SKM-1 (cell line): ENCODE data around the gene TPST1.

Source experiments
- DNase-seq: peaks from one replicate; lab custom pipeline; 2025; ENCODE audit not compliant: unreplicated experiment; lab: John Stamatoyannopoulos, UW

TPST1 gene

DNA sequence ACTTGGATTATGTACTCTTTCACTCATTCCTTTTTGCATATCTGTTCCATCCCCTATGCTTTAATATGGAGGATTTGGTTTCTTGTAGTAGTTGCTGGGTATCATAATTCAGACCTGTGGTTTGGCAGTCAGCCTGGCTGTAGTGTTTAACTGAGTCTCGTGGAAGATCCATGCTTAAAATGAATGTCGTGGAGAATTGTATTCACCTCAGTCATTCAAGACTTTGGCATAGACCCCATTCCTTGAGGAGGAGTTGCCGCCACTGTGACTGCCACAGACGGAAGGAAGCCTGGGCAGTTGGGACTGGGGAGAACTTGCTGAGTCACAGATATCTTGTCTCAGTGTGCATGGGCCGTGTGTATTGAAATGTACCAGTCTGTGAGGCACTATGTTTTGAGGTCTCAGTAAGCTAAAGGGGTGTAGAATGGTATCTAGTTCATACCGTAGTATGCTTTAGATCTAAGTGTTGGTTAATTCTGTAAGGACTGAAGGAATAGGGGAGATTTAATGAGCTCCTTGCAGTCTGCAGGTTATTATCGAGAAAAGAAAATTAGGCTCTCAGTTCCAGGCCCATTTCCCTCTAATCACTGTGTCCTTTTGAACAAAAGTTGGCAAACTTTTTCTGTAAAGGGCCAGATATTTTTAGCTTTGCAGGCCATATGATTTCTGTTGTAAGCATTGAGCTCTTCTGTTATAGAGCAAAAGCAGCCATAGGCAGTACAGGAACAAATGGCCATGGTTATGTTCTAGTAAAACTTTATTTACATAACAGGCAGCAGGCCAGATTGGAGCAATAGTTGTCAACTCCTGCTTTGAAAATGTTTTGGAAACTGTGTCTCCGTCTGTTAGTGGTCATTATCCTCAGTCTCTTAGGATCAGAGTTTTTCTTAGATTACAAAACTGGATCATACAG is 76.8 kb downstream of the TPST1 start:
- no peak for DNase-seq

GRCh38 chr7:66282591-66282935 is 77.4 kb downstream of the TPST1 start:
- DNase-seq, result no peak

GRCh38 chr7:66283003-66283920 is 78.1 kb downstream of the TPST1 start:
- DNase-seq, result no peak

DNA sequence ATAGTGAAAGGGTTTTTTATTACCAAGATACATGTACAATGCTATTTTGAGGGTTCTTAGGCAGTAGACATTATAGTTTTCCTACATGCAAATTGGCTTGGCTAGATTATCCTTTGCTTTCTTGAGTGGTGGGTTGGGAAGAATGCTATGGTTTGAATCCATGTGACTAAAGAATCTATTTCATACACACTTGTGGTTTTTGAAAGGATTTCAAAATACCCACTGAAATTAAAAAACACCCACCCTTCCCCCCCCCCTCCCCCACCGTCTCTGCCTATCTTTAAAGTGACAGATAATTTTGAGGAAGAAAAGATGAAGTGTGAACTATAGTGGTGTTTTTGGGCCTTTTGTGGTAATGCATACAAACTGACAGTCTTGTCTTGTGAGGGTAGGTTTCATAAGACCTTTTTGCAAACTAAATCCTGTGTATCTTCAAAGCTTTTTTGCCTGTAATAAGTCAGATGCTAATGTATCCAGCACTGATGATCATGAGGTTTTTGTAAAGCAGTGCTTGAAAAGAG is 90.9 kb downstream of the TPST1 start:
- peak; percentile 72 for DNase-seq

DNA sequence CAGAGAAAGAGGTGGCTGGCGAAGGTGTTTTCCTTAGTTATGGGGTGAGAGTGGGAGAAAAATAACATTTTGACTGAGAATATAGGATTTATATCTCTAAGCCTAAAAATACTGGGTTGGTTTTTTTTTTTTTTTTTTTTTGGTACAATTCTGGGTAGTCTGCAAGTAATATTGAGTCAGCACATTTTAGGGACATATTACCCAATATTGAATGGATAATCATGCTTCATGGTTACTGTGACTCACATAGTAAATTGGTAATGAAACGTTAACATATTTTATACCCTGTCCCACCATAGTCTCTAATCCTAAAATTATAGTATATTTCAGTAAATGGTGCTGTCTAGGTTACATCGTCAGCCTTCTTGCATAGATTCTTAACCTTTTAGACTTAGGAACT is 91.4 kb downstream of the TPST1 start:
- DNase-seq, result no peak

DNA sequence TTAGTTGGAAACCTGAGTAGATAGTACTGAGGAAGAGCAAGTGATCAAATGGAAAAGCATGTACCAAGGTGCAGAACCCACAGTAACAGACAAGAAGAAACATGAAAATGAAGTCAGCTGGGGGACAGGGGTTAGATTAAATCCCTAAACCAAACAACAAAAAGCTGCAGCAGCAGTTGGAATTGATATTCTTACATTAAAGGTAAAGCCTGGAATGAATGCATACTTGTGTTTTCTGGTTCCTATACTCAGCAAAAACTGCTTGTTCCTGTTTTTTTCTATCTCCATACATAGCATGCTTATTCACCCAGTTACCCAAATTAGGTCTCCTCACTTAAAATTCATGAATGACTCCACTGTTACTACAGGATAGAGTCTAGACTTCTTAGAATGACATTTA is 92.4 kb downstream of the TPST1 start:
- no peak for DNase-seq

DNA sequence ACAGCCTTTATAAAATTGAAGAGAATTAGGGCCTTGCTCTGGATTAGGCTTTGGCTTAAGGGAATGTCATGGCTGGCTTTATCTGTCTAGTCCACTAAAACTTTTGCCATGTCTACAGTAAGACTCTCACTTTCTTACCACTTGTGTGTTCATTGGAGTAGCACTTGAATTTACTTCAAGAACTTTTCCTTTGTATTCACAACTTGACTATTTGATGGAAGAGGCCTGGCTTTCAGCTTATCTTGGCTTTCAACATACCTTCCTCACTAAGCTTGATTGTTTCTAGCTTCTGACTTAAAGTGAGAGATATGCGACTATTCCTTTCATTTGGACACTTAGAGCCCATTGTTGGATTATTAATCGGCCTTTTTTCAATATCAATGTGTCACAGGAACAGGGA is 96.1 kb downstream of the TPST1 start:
- no peak for DNase-seq

DNA sequence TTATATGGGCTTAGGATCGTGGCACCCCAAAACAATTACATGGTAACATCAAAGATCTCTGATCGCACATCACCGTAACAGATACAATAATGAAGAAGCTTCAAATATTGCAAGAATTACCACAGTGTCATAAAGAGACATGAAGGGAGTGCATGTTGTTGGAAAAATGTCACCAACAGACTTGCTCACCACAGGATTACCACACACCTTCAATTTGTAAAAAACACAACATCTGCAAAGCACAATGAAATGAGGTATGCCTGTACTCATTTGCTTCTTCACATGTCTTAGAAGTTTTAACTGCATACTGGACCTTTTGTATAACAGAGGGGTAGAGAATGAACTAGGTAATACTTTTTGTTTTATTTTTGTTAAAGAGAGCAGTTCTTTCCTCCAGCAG is 96.6 kb downstream of the TPST1 start:
- peak; percentile 36 for DNase-seq

DNA sequence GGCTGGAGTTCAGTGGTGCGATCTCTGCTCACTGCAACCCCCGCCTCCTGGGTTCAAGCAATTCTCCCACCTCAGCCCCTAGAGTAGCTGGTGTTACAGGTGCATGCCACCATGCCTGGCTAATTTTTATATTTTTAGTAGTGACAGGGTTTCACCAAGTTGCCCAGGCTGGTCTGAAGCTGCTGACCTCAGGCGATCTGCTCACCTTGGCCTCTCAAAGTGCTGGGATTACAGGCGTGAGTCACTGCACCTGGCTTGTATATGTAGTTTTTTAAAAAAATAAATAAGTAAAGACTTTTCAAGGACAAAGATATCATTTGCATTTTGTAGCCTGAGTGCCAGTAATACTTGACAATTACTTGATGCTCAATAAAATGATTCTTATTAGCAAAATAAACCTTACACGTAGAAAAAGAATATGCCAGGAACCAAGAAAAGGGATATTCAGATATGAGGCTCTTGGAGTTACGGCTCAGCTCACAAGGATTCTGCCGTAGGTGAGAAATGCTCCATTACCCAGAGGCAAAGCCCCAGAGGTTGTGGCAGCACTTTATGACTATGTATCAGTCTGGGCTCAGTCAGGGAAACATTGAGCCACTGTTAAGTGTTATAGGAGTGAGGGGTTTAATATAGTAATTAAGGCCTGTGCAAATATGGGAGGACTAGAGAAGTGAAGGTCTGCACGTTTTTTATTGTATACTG is 98.5 kb downstream of the TPST1 start:
- DNase-seq, result no peak

DNA sequence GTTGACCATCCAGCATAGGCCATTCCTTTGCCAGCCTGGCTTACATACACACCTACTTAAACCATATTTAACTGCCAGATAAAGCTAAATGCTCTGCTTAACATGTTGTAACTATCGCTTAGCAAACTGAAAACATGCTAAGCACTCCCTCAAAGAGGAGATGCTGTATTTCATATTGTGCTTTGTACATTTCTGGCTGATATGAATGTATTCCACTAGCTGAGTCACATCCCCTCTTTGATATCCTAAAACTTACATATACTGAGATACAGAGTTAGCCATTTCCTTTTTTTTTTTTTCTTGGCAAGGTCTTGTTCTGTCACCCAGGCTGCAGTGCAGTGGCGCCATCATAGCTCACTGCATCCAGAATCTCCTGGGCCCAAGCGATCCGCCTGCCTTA is 99.4 kb downstream of the TPST1 start:
- no peak for DNase-seq

DNA sequence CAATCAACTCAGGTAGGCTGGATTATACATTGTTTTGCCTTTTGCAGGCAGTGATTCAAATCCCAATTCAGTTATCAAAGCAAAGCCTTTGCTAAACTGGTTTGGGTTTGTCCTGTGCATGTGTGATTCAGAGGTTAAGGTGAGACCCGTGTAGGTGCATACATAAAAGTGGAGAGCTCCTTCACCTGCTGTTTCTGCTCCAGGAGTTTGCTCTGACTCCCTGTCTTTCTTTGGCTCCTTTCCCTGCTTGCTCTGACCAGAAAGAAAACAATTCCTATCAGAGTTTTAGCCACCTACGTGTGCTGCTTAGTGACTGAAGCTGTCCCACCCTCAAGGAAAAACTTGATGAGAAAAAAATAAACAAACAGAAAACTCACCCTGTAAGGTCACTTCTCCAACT is 101.1 kb downstream of the TPST1 start:
- DNase-seq, result no peak

DNA sequence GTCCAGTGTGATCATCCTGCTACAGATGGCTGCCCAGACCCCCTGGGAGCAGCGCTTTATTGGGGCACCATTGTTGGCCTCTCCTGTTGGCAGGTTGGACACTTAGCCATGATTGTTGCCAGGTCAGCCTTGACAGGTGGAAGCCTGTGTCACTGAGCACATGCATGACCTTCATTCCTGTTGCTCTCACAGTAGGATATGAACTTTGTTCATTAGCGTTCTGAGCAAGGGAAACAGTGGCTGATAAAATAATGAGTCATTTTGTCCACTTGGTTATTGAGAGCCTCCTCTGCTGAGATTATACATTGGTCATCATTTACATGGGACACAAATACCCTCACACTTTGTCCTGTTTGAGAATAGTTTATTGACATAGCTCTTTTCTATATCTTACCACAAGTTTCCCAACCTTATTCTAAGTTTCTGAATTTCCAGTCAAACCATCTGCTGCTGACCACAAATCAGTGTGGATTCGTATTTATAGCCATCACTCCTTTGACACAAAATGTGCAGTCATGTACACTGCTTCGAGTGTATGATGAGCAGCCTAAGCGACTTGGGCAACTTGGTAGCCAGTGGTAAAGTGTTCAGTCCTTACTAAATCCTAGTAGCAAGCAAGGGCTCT is 102.6 kb downstream of the TPST1 start:
- DNase-seq, result no peak

- no peak for DNase-seq
Measured at GRCh38 chr7:66308411-66308810, 103.3 kb downstream of the TPST1 start.

DNA sequence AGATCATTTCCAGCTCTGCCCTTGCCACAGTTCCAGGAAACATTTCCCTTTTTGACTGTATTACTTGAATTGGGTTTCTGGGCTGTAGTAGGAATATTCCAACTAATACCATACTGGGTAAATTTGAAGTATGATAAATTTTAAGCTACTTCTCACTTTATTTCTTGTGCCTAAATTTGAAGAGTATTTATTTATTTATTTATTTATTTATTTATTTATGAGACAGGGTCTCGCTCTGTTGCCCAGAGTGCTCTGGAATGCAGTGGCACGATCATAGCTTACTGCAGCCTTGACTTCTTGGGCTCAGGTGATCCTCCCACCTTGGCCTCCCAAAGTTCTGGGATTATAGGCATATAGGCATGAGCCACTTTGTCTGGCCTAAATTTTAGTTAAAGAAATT is 105.5 kb downstream of the TPST1 start:
- DNase-seq, result no peak

- DNase-seq, result no peak
Measured at GRCh38 chr7:66313886-66314568, 108.9 kb downstream of the TPST1 start.

GRCh38 chr7:66315192-66315591 is 110.1 kb downstream of the TPST1 start:
- DNase-seq, result no peak

- no peak for DNase-seq
Measured at GRCh38 chr7:66319407-66319979, 114.4 kb downstream of the TPST1 start.

DNA sequence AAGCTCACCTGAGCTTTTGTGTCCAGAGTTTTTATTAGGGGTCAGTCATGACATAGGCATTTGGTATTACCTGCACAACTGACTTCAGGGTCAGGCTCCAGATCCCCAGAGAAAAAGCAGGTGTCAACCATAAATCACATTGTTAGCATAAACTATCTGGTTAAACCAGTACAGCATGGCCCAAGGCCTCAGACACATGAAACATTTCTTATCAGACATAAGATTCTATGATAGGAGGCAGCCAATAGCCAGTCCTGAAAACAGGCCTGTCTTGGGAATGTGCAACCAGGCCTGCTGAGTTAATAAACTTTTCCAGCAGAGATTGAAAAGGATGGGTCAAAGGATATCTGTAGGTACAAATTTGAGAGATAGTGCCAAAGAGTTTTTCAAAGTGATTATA is 116.1 kb downstream of the TPST1 start:
- DNase-seq, result no peak

GRCh38 chr7:66323114-66323796 is 118.1 kb downstream of the TPST1 start:
- no peak for DNase-seq
